Immature natural killer cell (primary cell): ENCODE results near the gene MBL2. TPM values are rescaled to one million over a fixed set of nuclear protein-coding genes. Genes with fewer than 3 reads are reported as not detected.
A peak's percentile ranks its signal among the peaks of the same experiment; 100 is the strongest.

Source experiments
- DNase-seq, 3 donors: peaks; one replicate each; pipeline ENCODE4 v3.0.0; 2022; ENCODE audit warnings: mixed read lengths in 1 of 3
- H3K27ac Mint-ChIP-seq, 6 donors: one replicate each; pipeline ENCODE4 v1.8.0; 2020; ENCODE audit warnings: mixed read lengths in 6 of 6, mild to moderate bottlenecking in 5 of 6, inconsistent platforms in 4 of 6, moderate library complexity in 3 of 6
- H3K27me3 Mint-ChIP-seq, 3 donors: one replicate each; pipeline ENCODE4 v1.8.0; 2020 to 2021; ENCODE audit warnings: low read depth in 3 of 3, mild to moderate bottlenecking in 3 of 3, mixed read lengths in 3 of 3, moderate library complexity in 3 of 3, inconsistent platforms in 1 of 3
- H3K36me3 Mint-ChIP-seq, 3 donors: one replicate each; pipeline ENCODE4 v1.8.0; 2020; ENCODE audit warnings: mixed read lengths in 3 of 3, inconsistent platforms in 2 of 3, mild to moderate bottlenecking in 2 of 3
- H3K4me1 Mint-ChIP-seq, 2 donors: one replicate each; pipeline ENCODE4 v1.8.0; 2020; ENCODE audit warnings: inconsistent platforms in 2 of 2, mild to moderate bottlenecking in 2 of 2, mixed read lengths in 2 of 2, moderate library complexity in 1 of 2
- H3K4me3 Mint-ChIP-seq, 5 donors: one replicate each; pipeline ENCODE4 v1.8.0; 2020; ENCODE audit warnings: mild to moderate bottlenecking in 5 of 5, mixed read lengths in 5 of 5, inconsistent platforms in 3 of 5, moderate library complexity in 3 of 5
- H3K9me3 Mint-ChIP-seq, 6 donors: one replicate each; pipeline ENCODE4 v1.8.0; 2020; ENCODE audit warnings: mild to moderate bottlenecking in 6 of 6, mixed read lengths in 6 of 6, inconsistent platforms in 4 of 6, moderate library complexity in 3 of 6
- polyA plus RNA-seq, 3 donors: library from polyadenylated mRNA; unstranded; fragments of 300-500 nt; fragmentation: Illumina TruSeq; gene quantifications; one replicate each; pipeline ENCODE4 v1.2.3, GENCODE V29; 2021

MBL2 gene
- polyA plus RNA-seq, 3 donors from 2014 or later: not detected

GRCh38 chr10:52741851-52742250 lies 30.7 kb downstream of the MBL2 start:
- H3K9me3 Mint-ChIP-seq: peaks cover 0 to 5% (median 0%) of the 10 kb centered on the region in 6 donors
- H3K4me1 Mint-ChIP-seq: no peaks in the 10 kb centered on the region
- no peak overlapping the region for H3K4me3 Mint-ChIP-seq
- H3K27me3 Mint-ChIP-seq: peaks cover 0 to 4% (median 0%) of the 10 kb centered on the region in 3 donors
- no peak for DNase-seq
- no peak overlapping the region for H3K27ac Mint-ChIP-seq
- H3K36me3 Mint-ChIP-seq: no peaks in the 10 kb centered on the region

- H3K36me3 Mint-ChIP-seq: no peaks in the 10 kb centered on the region
- peak; percentile 7 to 15 (median 9) for DNase-seq
- H3K4me1 Mint-ChIP-seq: no peaks in the 10 kb centered on the region
- peaks cover 0 to 4% (median 0%) of the 10 kb centered on the region in 3 donors for H3K27me3 Mint-ChIP-seq
- H3K27ac Mint-ChIP-seq: no peak overlapping the region
- H3K9me3 Mint-ChIP-seq: peaks cover 0 to 4% (median 0%) of the 10 kb centered on the region in 6 donors
- no peak overlapping the region for H3K4me3 Mint-ChIP-seq
Measured at GRCh38 chr10:52740913-52741675, 31.5 kb downstream of the MBL2 start.

GRCh38 chr10:52740155-52740549 lies 32.4 kb downstream of the MBL2 start:
- Mint-ChIP-seq H3K36me3 (no peaks in the 10 kb centered on the region), H3K4me3 (no peak overlapping the region), H3K27ac (no peak overlapping the region), H3K27me3 (peaks cover 0 to 4% (median 0%) of the 10 kb centered on the region in 3 donors), H3K9me3 (peaks cover 0 to 4% (median 0%) of the 10 kb centered on the region in 6 donors), H3K4me1 (no peaks in the 10 kb centered on the region)
- DNase-seq: no peak

- no peak overlapping the region for H3K27ac Mint-ChIP-seq
- H3K4me3 Mint-ChIP-seq: no peak overlapping the region
- H3K27me3 Mint-ChIP-seq: peaks cover 0 to 4% (median 0%) of the 10 kb centered on the region in 3 donors
- H3K4me1 Mint-ChIP-seq: no peaks in the 10 kb centered on the region
- peaks cover 0 to 6% (median 0%) of the 10 kb centered on the region in 6 donors for H3K9me3 Mint-ChIP-seq
- DNase-seq: no peak
- no peaks in the 10 kb centered on the region for H3K36me3 Mint-ChIP-seq
Measured at GRCh38 chr10:52739380-52740154, 33.0 kb downstream of the MBL2 start.

GRCh38 chr10:52738951-52739350 lies 33.6 kb downstream of the MBL2 start:
- H3K4me3 Mint-ChIP-seq: no peak overlapping the region
- H3K9me3 Mint-ChIP-seq: peaks cover 0 to 6% (median 0%) of the 10 kb centered on the region in 6 donors
- H3K4me1 Mint-ChIP-seq: no peaks in the 10 kb centered on the region
- DNase-seq: no peak
- H3K27me3 Mint-ChIP-seq: peaks cover 0 to 4% (median 0%) of the 10 kb centered on the region in 3 donors
- no peaks in the 10 kb centered on the region for H3K36me3 Mint-ChIP-seq
- H3K27ac Mint-ChIP-seq: no peak overlapping the region

- DNase-seq: no peak
Measured at GRCh38 chr10:52729271-52730104, 43.1 kb downstream of the MBL2 start.

GRCh38 chr10:52720018-52720417 lies 52.6 kb downstream of the MBL2 start:
- Mint-ChIP-seq H3K9me3 (peaks cover 0 to 7% (median 2%) of the 10 kb centered on the region in 6 donors), H3K4me3 (no peak overlapping the region), H3K4me1 (no peaks in the 10 kb centered on the region), H3K27me3 (peaks cover 0 to 2% (median 0%) of the 10 kb centered on the region in 3 donors), H3K27ac (no peak overlapping the region), H3K36me3 (no peaks in the 10 kb centered on the region)
- DNase-seq: no peak

More at GRCh38 chr10:52729271-52730104, 43.1 kb downstream of the MBL2 start:
- H3K27me3 Mint-ChIP-seq: no peaks in the 10 kb centered on the region
- H3K9me3 Mint-ChIP-seq: peaks cover 0 to 2% (median 0%) of the 10 kb centered on the region in 6 donors
- H3K27ac Mint-ChIP-seq: no peak overlapping the region
- H3K36me3 Mint-ChIP-seq: no peaks in the 10 kb centered on the region
- H3K4me1 Mint-ChIP-seq: no peaks in the 10 kb centered on the region
- no peak overlapping the region for H3K4me3 Mint-ChIP-seq
